ENCODE results near the gene NENF.

NENF gene

DNA sequence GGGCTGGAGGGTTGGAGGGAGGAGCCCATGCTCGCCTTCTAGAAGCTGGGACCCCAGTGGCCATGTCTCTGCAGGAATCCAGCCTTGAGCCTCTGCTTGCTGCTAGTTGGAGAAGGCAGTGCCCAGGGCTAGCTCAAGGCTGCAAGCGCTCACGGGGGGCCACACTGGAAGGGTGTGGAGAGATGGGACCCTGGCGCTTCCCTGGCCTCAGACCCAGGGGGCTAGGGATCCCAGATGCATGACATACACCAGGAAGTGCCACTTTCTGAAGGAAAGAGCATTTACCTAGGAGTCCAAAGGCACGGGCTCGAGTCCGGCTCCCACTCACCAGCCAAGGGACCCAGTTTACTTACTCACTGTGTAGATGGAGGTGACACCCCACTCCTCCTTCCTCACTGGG, 32.6 kb downstream of the NENF start:
- Histone ChIP-seq H4K20me1 (ENCODE audit: insufficient read depth, low read length) (no peaks in the 10 kb centered on the region), H2AFZ (ENCODE audit: low read length) (no peak overlapping the region), H3K9ac (ENCODE audit: low read length) (no peak overlapping the region), H3K4me3 (ENCODE audit: low read depth, low read length, poor library complexity, severe bottlenecking) (no peak overlapping the region), H3K27me3 (ENCODE audit: insufficient read depth, low read length) (no peaks in the 10 kb centered on the region), H3K4me1 (ENCODE audit: insufficient read depth, low read length, severe bottlenecking) (no peaks in the 10 kb centered on the region), H3K79me2 (ENCODE audit: insufficient read depth, low read length) (no peaks in the 10 kb centered on the region), H3K4me2 (ENCODE audit: low read length) (no peak overlapping the region), H3K9me3 (ENCODE audit: low read length) (no peaks in the 10 kb centered on the region), H3F3A (ENCODE audit: insufficient read depth, low read length) (no peaks in the 10 kb centered on the region), H3K9me2 (ENCODE audit: low read depth, low read length) (no peaks in the 10 kb centered on the region), H3K36me3 (ENCODE audit: insufficient read depth, low read length) (no peaks in the 10 kb centered on the region), H3K27ac (ENCODE audit: low read depth, low read length, poor library complexity, severe bottlenecking) (no peak overlapping the region)
- no peak for TF ChIP-seq EZH2 (IDR thresholded peaks at IDR 0.05; ENCODE audit: borderline replicate concordance, low read length)
- TF ChIP-seq, protein P1, sequence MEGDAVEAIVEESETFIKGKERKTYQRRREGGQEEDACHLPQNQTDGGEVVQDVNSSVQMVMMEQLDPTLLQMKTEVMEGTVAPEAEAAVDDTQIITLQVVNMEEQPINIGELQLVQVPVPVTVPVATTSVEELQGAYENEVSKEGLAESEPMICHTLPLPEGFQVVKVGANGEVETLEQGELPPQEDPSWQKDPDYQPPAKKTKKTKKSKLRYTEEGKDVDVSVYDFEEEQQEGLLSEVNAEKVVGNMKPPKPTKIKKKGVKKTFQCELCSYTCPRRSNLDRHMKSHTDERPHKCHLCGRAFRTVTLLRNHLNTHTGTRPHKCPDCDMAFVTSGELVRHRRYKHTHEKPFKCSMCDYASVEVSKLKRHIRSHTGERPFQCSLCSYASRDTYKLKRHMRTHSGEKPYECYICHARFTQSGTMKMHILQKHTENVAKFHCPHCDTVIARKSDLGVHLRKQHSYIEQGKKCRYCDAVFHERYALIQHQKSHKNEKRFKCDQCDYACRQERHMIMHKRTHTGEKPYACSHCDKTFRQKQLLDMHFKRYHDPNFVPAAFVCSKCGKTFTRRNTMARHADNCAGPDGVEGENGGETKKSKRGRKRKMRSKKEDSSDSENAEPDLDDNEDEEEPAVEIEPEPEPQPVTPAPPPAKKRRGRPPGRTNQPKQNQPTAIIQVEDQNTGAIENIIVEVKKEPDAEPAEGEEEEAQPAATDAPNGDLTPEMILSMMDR (IDR thresholded peaks at IDR 0.05; ENCODE audit: low read length), result no peak

DNA sequence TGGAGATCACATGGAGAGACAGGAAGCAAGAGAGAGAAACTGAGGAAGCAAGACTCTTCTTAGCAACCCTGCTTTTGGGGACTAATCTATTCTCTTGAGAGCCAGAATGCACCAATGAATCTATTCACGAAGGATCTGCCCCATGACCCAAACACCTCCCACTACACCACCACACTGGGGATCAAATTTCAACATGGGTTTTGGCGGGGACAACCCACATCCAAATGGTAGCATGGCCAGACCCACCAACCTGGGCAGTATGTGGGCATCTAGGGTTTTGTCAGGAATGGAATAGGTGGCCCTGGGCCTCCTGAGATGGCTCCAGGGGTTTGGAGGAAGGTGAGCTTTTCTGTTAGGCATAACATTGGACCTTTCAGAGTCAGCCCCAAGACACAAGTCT, 33.7 kb downstream of the NENF start:
- Histone ChIP-seq H3K27me3 (ENCODE audit: insufficient read depth, low read length) (no peaks in the 10 kb centered on the region), H3K4me2 (ENCODE audit: low read length) (no peak overlapping the region), H3F3A (ENCODE audit: insufficient read depth, low read length) (no peaks in the 10 kb centered on the region), H3K9ac (ENCODE audit: low read length) (no peak overlapping the region), H3K27ac (ENCODE audit: low read depth, low read length, poor library complexity, severe bottlenecking) (no peak overlapping the region), H3K79me2 (ENCODE audit: insufficient read depth, low read length) (no peaks in the 10 kb centered on the region), H3K9me2 (ENCODE audit: low read depth, low read length) (no peaks in the 10 kb centered on the region), H4K20me1 (ENCODE audit: insufficient read depth, low read length) (no peaks in the 10 kb centered on the region), H3K4me3 (ENCODE audit: low read depth, low read length, poor library complexity, severe bottlenecking) (no peak overlapping the region), H3K9me3 (ENCODE audit: low read length) (no peaks in the 10 kb centered on the region), H3K4me1 (ENCODE audit: insufficient read depth, low read length, severe bottlenecking) (no peaks in the 10 kb centered on the region), H2AFZ (ENCODE audit: low read length) (no peak overlapping the region), H3K36me3 (ENCODE audit: insufficient read depth, low read length) (no peaks in the 10 kb centered on the region)
- TF ChIP-seq, protein P1 (IDR thresholded peaks at IDR 0.05; ENCODE audit: low read length), result no peak
- TF ChIP-seq EZH2 (IDR thresholded peaks at IDR 0.05; ENCODE audit: borderline replicate concordance, low read length), result no peak

DNA sequence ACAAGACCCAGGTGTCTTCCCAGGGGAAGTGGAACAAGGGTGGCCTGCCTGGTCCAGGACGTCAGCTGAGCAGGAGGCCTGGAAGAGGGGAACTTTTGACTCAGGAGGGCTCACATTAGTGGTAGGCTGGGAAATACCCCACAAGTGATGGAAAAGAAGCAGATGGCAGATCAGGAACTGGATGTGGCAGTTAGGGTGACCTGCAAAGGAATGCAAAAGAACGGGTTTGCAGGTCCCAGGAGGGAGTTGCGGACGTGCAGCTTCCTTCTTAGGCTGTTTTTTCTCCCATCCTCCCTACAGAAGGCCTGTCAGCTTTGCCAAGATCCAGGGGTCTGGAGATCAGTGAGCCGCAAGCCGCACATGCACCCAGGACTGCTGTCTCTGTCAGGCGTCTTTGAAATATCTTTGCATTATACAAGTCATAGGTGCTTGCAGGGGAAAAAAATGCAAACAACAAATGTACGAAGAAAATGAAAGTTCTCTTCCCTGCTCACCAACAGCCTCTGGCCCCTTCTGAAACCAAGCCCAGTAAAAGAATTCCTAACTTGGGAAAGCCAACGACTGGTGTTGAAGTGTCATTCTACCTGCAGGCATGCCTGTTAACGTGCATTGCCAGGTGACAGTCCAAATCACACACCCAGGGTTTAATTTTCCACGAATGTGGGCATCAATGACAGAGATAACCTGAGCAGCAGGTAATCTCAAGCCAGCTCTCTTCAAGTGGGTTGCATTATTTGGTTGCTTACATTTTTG, 34.4 kb downstream of the NENF start:
- Histone ChIP-seq H3K27me3 (ENCODE audit: insufficient read depth, low read length) (no peaks in the 10 kb centered on the region), H4K20me1 (ENCODE audit: insufficient read depth, low read length) (no peaks in the 10 kb centered on the region), H3K4me2 (ENCODE audit: low read length) (no peak overlapping the region), H3K9me3 (ENCODE audit: low read length) (no peaks in the 10 kb centered on the region), H3K27ac (ENCODE audit: low read depth, low read length, poor library complexity, severe bottlenecking) (no peak overlapping the region), H2AFZ (ENCODE audit: low read length) (no peak overlapping the region), H3K4me1 (ENCODE audit: insufficient read depth, low read length, severe bottlenecking) (no peaks in the 10 kb centered on the region), H3F3A (ENCODE audit: insufficient read depth, low read length) (no peaks in the 10 kb centered on the region), H3K9me2 (ENCODE audit: low read depth, low read length) (no peaks in the 10 kb centered on the region), H3K79me2 (ENCODE audit: insufficient read depth, low read length) (no peaks in the 10 kb centered on the region), H3K9ac (ENCODE audit: low read length) (no peak overlapping the region), H3K4me3 (ENCODE audit: low read depth, low read length, poor library complexity, severe bottlenecking) (no peak overlapping the region), H3K36me3 (ENCODE audit: insufficient read depth, low read length) (no peaks in the 10 kb centered on the region)
- TF ChIP-seq, protein P1 (IDR thresholded peaks at IDR 0.05; ENCODE audit: low read length), result no peak
- no peak for TF ChIP-seq EZH2 (IDR thresholded peaks at IDR 0.05; ENCODE audit: borderline replicate concordance, low read length)
